ENCODE data around the gene PLEKHG4B.
"Not testable (repeated sequence)": the region's sequence is repeated elsewhere in the genome, so short reads cannot be mapped to it uniquely, and the experiment has no call there.

The PLEKHG4B gene

DNA sequence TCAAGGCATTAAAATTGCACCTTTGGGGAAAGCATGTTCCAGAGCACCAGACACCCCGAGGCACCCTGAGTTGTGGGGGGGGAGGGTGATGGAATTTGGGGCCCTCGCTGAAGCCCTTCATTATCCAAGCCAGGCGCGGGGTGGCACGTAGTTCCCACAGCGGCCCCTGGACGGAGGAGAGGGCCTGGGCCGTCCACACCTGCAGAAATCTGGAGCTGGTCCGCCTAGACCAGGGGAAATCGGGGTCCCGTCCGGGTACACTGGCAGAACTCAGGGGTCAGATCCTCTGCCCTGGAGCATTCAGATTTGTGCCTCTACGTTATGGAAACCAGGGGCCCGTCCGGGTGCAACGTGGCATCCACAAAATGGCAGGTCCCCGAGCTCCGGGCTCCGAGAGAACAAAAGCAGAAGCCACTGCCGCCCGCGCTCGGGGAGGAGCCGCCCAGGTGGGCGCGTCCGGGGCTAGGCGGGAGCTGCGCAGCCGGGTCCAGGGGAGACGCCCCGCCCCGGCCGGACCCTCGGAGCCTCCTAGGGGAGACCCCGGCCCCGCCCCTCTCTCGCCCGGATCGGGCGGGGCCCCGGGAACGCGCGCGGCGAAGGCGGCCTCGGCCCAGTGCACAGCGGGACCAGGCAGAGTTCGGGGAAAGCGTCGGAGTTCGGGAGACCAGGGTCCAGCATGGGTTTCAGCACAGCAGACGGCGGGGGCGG lies at the start of gene PLEKHG4B:
Gene PLEKHG4B, plus strand, starts transcription at position 613 of the 708 bp plus-strand sequence. Its CDS starts 64 bp downstream, at position 677.
- no peaks in the 10 kb centered on the region for H3K27me3 ChIP-seq (ENCODE audit: control insufficient read depth, insufficient read depth, low read length)
- H3K4me1 ChIP-seq (ENCODE audit: control insufficient read depth, insufficient read depth, low read length): peaks cover 25% of the 10 kb centered on the region
- H3K4me3 ChIP-seq (ENCODE audit: low read depth, low read length): peak within 1 kb of the TSS; percentile 72

DNA sequence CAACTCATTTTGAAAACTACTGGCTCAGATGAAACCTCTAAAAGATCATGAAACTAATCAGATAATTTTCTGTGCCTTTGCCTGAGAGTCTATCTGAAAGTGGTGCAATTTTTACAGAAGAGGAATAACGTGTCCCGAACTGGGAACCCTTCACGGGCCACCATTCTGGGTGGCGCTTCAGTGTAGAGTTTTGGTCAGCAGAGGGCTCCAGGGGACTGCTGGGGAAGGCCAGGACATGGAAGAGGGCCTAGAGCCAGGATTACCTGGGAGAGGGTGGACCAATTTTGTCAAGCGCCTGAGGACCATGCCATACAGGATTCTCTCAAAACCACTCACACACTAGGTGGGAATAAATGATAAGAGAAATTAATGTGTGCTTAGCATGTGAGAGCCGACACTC lies 49.7 kb upstream of the PLEKHG4B start:
- no peaks in the 10 kb centered on the region for H3K9me3 ChIP-seq (ENCODE audit: control insufficient read depth, insufficient read depth, low read length)
- H3K9ac ChIP-seq (ENCODE audit: low read depth, low read length): no peak overlapping the region
- H3K4me1 ChIP-seq (ENCODE audit: control insufficient read depth, insufficient read depth, low read length): no peaks in the 10 kb centered on the region
- no peak overlapping the region for H3K4me3 ChIP-seq (ENCODE audit: low read depth, low read length)
- H3K27me3 ChIP-seq (ENCODE audit: control insufficient read depth, insufficient read depth, low read length): peaks cover 27% of the 10 kb centered on the region
- H3K27ac ChIP-seq (ENCODE audit: low read depth, low read length): no peak overlapping the region
- H3K36me3 ChIP-seq (ENCODE audit: control insufficient read depth, insufficient read depth, low read length): no peaks in the 10 kb centered on the region

More for the DNA sequence above, at the start of gene PLEKHG4B:
- peak within 1 kb of the TSS; percentile 88 for H3K27ac ChIP-seq (ENCODE audit: low read depth, low read length)
- H3K9me3 ChIP-seq (ENCODE audit: control insufficient read depth, insufficient read depth, low read length): no peaks in the 10 kb centered on the region
- peak within 1 kb of the TSS; percentile 80 for H3K9ac ChIP-seq (ENCODE audit: low read depth, low read length)
- H3K36me3 ChIP-seq (ENCODE audit: control insufficient read depth, insufficient read depth, low read length): peaks cover 22% of the 10 kb centered on the region

- no peaks in the 10 kb centered on the region for H3K9me3 ChIP-seq (ENCODE audit: control insufficient read depth, insufficient read depth, low read length)
- H3K27ac ChIP-seq (ENCODE audit: low read depth, low read length): no peak overlapping the region
- no peak overlapping the region for H3K9ac ChIP-seq (ENCODE audit: low read depth, low read length)
- H3K4me3 ChIP-seq (ENCODE audit: low read depth, low read length): no peak overlapping the region
- no peaks in the 10 kb centered on the region for H3K36me3 ChIP-seq (ENCODE audit: control insufficient read depth, insufficient read depth, low read length)
- no peaks in the 10 kb centered on the region for H3K4me1 ChIP-seq (ENCODE audit: control insufficient read depth, insufficient read depth, low read length)
- H3K27me3 ChIP-seq (ENCODE audit: control insufficient read depth, insufficient read depth, low read length): peaks cover 70% of the 10 kb centered on the region
Measured at GRCh38 chr5:48192-48591, 43.8 kb upstream of the PLEKHG4B start.

GRCh38 chr5:49530-49929 lies 42.4 kb upstream of the PLEKHG4B start:
- H3K27ac ChIP-seq (ENCODE audit: low read depth, low read length); H3K36me3 ChIP-seq (ENCODE audit: control insufficient read depth, insufficient read depth, low read length); H3K4me3 ChIP-seq (ENCODE audit: low read depth, low read length); H3K9ac ChIP-seq (ENCODE audit: low read depth, low read length); H3K4me1 ChIP-seq (ENCODE audit: control insufficient read depth, insufficient read depth, low read length); H3K9me3 ChIP-seq (ENCODE audit: control insufficient read depth, insufficient read depth, low read length): not testable (repeated sequence)
- H3K27me3 ChIP-seq (ENCODE audit: control insufficient read depth, insufficient read depth, low read length): peaks cover 70% of the 10 kb centered on the region

GRCh38 chr5:49953-50544 lies 41.9 kb upstream of the PLEKHG4B start:
- Histone ChIP-seq H3K27ac (ENCODE audit: low read depth, low read length) (no peak overlapping the region), H3K27me3 (ENCODE audit: control insufficient read depth, insufficient read depth, low read length) (peaks cover 70% of the 10 kb centered on the region), H3K4me3 (ENCODE audit: low read depth, low read length) (no peak overlapping the region), H3K36me3 (ENCODE audit: control insufficient read depth, insufficient read depth, low read length) (no peaks in the 10 kb centered on the region), H3K9me3 (ENCODE audit: control insufficient read depth, insufficient read depth, low read length) (no peaks in the 10 kb centered on the region), H3K4me1 (ENCODE audit: control insufficient read depth, insufficient read depth, low read length) (0 out of 2 replicates have a peak, but pooled peaks cover 7% of the 10 kb centered on the region), H3K9ac (ENCODE audit: low read depth, low read length) (no peak overlapping the region)

DNA sequence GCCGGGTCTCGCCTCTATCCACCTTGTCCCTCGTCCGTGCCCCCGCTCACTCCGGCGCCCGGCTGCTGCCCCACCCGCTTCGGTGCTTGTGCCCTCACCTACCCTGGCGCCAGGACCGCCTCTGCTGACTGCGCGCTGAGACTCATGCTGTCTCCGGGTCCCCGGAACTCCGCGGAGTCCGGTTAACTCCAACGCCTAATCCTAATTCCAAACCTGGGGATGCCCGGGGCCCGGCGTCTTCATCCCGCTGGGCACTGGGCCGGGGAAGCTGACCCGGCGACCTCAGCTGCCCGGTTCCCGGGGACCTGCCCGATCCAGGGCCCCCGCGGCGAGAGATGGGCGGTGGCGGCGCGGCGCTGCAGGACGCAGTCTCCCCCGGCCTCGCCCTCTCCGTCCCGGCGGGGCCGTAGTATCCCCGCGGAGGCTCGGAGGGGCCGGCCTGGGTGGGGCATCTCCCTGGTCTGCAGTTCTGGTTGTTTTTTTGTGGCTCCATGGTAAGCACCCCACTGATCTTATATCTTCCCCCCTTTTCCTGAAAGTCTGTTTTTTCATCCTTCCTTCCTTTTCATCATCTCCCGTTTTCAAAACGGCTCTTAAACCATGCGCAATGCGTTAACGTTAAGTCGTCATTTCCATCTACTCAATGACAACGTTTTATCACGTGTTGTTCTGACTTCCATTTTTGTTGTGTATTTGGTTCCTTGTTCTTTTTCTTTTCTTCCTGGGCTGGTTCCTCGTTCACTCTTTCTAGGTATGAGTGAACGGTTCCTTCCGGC lies 41.1 kb upstream of the PLEKHG4B start:
- peaks cover 7% of the 10 kb centered on the region; the same call in 1 of the 2 replicates for H3K4me1 ChIP-seq (ENCODE audit: control insufficient read depth, insufficient read depth, low read length)
- H3K4me3 ChIP-seq (ENCODE audit: low read depth, low read length): peak overlapping the region; percentile 45
- peaks cover 63% of the 10 kb centered on the region for H3K27me3 ChIP-seq (ENCODE audit: control insufficient read depth, insufficient read depth, low read length)
- H3K9ac ChIP-seq (ENCODE audit: low read depth, low read length): no peak overlapping the region
- H3K9me3 ChIP-seq (ENCODE audit: control insufficient read depth, insufficient read depth, low read length): no peaks in the 10 kb centered on the region
- no peak overlapping the region for H3K27ac ChIP-seq (ENCODE audit: low read depth, low read length)
- no peaks in the 10 kb centered on the region for H3K36me3 ChIP-seq (ENCODE audit: control insufficient read depth, insufficient read depth, low read length)

DNA sequence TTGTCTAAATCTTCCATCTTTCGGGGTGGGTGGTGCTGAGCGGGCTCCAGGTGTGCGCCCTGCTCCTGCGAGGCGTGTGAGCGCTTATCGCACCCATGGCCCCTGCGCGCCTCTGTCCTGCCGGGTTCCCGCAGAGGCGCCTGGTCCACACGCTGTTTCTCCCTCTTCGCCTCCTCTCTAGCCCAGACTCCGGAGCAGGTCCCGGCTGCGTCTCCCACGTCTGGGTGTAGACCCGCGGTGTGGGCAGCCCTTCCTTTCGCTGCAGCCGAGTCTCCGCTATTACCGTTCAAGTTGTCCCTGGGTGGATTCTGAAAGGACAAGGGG lies 40.5 kb upstream of the PLEKHG4B start:
- Histone ChIP-seq H3K9ac (ENCODE audit: low read depth, low read length) (no peak overlapping the region), H3K36me3 (ENCODE audit: control insufficient read depth, insufficient read depth, low read length) (no peaks in the 10 kb centered on the region), H3K27ac (ENCODE audit: low read depth, low read length) (no peak overlapping the region), H3K4me1 (ENCODE audit: control insufficient read depth, insufficient read depth, low read length) (peaks cover 8% of the 10 kb centered on the region; the same call in 1 of the 2 replicates), H3K27me3 (ENCODE audit: control insufficient read depth, insufficient read depth, low read length) (peaks cover 57% of the 10 kb centered on the region), H3K9me3 (ENCODE audit: control insufficient read depth, insufficient read depth, low read length) (no peaks in the 10 kb centered on the region), H3K4me3 (ENCODE audit: low read depth, low read length) (peak overlapping the region; percentile 45; the same call in 1 of the 2 replicates)

GRCh38 chr5:53381-54174 lies 38.4 kb upstream of the PLEKHG4B start:
- peak overlapping the region; percentile 84 for H3K9ac ChIP-seq (ENCODE audit: low read depth, low read length)
- peaks cover 5% of the 10 kb centered on the region for H3K36me3 ChIP-seq (ENCODE audit: control insufficient read depth, insufficient read depth, low read length)
- H3K27ac ChIP-seq (ENCODE audit: low read depth, low read length): peak overlapping the region; percentile 96
- no peaks in the 10 kb centered on the region for H3K9me3 ChIP-seq (ENCODE audit: control insufficient read depth, insufficient read depth, low read length)
- peaks cover 45% of the 10 kb centered on the region for H3K27me3 ChIP-seq (ENCODE audit: control insufficient read depth, insufficient read depth, low read length)
- H3K4me1 ChIP-seq (ENCODE audit: control insufficient read depth, insufficient read depth, low read length): peaks cover 16% of the 10 kb centered on the region
- peak overlapping the region; percentile 92 for H3K4me3 ChIP-seq (ENCODE audit: low read depth, low read length)

DNA sequence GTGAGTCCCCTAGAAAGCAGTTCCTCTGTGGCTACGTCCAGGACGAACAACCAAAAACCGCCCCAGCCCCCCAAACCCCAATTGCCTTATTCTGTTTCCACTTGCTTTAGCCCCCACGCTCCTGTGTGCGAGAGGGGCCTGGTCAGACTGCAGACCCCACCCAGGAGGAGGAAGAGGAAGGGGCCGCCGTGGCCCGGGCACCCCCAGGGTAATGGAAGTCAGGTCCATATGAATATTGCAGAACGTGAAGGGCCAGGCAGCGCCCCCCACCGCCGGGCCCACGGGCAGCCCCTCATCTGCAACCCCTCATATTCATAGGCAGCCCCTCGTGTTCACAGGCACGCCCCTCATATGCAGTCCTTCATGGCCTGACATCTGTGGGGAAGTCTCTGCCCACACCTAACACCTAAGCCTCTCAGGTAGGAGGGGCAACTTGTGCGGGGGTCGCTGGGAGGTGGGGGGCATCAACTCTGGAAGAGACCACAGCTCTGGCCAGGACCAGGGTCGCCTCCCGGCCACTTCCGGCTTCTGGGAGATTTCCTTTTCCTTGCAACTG lies 37.7 kb upstream of the PLEKHG4B start:
- peaks cover 16% of the 10 kb centered on the region for H3K4me1 ChIP-seq (ENCODE audit: control insufficient read depth, insufficient read depth, low read length)
- no peaks in the 10 kb centered on the region for H3K9me3 ChIP-seq (ENCODE audit: control insufficient read depth, insufficient read depth, low read length)
- H3K4me3 ChIP-seq (ENCODE audit: low read depth, low read length): peak overlapping the region; percentile 92
- peak overlapping the region; percentile 96 for H3K27ac ChIP-seq (ENCODE audit: low read depth, low read length)
- 0 out of 2 replicates have a peak overlapping the region, but pooled peaks have one; percentile 33 for H3K9ac ChIP-seq (ENCODE audit: low read depth, low read length)
- H3K27me3 ChIP-seq (ENCODE audit: control insufficient read depth, insufficient read depth, low read length): peaks cover 39% of the 10 kb centered on the region
- peaks cover 9% of the 10 kb centered on the region for H3K36me3 ChIP-seq (ENCODE audit: control insufficient read depth, insufficient read depth, low read length)

DNA sequence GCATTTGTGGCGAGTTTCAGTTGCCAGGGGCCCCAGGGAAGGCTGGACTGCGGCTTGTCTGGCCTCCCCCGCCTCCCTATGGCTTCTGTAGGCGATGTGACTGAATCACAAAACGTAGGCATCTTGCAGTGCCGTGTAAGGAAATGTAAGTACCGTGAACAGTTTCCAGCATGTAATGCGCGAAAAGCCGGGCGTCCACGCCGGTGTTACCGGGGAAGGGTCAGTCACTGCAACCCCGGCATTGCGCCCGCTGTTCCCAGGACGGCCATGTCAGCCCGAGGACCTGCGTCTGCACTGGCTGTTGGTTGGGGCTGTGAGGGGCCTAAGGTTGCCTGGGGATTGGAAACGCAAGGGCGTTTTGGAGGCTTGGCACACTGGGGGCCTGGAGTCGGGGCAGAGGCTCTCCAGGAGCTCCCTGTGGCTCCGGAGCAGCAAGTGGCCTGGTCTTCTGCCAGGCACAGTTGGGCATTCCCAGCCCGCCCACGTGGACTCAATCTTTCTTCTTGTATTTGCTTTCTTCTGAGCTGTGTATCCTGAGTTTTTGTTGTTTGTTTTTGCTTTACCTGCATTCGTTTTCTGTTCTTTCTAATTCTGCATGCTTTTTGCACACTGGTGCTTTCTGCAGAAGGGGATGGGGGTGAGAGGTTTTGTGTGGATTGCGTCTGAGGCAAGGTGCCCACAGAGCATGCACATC lies 36.9 kb upstream of the PLEKHG4B start:
- Histone ChIP-seq H3K4me3 (ENCODE audit: low read depth, low read length) (peak overlapping the region; percentile 92), H3K9ac (ENCODE audit: low read depth, low read length) (no peak overlapping the region), H3K9me3 (ENCODE audit: control insufficient read depth, insufficient read depth, low read length) (no peaks in the 10 kb centered on the region), H3K4me1 (ENCODE audit: control insufficient read depth, insufficient read depth, low read length) (peaks cover 16% of the 10 kb centered on the region), H3K27ac (ENCODE audit: low read depth, low read length) (no peak overlapping the region), H3K36me3 (ENCODE audit: control insufficient read depth, insufficient read depth, low read length) (peaks cover 9% of the 10 kb centered on the region), H3K27me3 (ENCODE audit: control insufficient read depth, insufficient read depth, low read length) (peaks cover 31% of the 10 kb centered on the region)
